ENCODE results near the gene WWTR1. TPM values are rescaled to one million over a fixed set of nuclear protein-coding genes. Genes with fewer than 3 reads are reported as not detected.

WWTR1 gene
- total and polyA plus RNA-seq, 8 donors = 15.4 to 116 (median 61.4) TPM

DNA sequence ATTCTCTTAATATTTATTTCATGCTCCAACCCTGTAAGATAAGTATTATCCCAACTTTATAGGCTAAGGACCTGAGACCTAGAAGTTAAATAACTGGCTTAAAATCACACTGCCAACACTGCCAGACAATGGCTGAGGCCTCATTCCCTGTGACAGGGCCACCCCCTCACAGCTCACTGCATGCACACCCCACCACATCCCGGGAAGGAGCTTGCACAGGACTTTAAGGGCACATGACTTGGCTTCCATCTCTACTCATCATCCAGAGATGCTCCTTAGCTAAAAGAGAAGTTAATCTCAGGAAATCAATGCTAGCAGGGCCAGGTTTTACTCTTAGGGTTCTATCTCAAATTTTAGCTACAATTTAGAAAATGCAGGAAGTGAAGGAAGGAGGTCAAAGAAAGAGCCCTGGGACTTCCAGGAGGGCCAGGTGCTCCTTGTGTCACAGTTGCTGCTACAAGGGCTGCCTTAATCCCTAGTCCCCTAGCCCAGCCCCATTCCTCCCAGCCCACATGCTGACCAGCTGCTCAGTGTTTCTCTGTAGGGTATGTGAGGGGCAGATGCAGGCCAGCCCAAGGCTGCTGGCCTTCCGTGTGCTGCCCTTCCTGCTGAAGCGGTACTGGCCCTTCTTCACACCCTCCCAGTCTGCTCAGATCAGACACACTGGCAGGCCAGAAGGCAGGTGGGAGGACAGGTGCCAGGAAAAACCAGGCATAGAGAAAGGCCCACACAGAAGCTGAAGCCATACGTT is 53.5 kb downstream of the WWTR1 start:
- TF ChIP-seq, protein P1, sequence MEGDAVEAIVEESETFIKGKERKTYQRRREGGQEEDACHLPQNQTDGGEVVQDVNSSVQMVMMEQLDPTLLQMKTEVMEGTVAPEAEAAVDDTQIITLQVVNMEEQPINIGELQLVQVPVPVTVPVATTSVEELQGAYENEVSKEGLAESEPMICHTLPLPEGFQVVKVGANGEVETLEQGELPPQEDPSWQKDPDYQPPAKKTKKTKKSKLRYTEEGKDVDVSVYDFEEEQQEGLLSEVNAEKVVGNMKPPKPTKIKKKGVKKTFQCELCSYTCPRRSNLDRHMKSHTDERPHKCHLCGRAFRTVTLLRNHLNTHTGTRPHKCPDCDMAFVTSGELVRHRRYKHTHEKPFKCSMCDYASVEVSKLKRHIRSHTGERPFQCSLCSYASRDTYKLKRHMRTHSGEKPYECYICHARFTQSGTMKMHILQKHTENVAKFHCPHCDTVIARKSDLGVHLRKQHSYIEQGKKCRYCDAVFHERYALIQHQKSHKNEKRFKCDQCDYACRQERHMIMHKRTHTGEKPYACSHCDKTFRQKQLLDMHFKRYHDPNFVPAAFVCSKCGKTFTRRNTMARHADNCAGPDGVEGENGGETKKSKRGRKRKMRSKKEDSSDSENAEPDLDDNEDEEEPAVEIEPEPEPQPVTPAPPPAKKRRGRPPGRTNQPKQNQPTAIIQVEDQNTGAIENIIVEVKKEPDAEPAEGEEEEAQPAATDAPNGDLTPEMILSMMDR (IDR thresholded peaks at IDR 0.05) = no peak
- TF ChIP-seq POLR2AphosphoS5 (IDR thresholded peaks at IDR 0.05) (no peak), EP300 (IDR thresholded peaks at IDR 0.05) (no peak), POLR2A (IDR thresholded peaks at IDR 0.05) (no peak)
- Histone ChIP-seq H3K4me3 (no peak overlapping the region), H3K27me3 (no peaks in the 10 kb centered on the region), H3K27ac (peak overlapping the region in 2 of 5 donors; percentile 1 to 25), H3K36me3 (peaks cover 0 to 6% (median 0%) of the 10 kb centered on the region in 4 donors), H3K4me1 (peaks cover 12 to 71% (median 41%) of the 10 kb centered on the region in 4 donors), H3K9me3 (no peaks in the 10 kb centered on the region)
- DNase-seq = no peak
- WGBS, 5 donors = 57 to 78% (median 75%) methylated on average over 4 of the region's 4 CpGs
- intact Hi-C loops (cut with DNase I; ENCODE audit: low total_unique reads) = no loop called here

DNA sequence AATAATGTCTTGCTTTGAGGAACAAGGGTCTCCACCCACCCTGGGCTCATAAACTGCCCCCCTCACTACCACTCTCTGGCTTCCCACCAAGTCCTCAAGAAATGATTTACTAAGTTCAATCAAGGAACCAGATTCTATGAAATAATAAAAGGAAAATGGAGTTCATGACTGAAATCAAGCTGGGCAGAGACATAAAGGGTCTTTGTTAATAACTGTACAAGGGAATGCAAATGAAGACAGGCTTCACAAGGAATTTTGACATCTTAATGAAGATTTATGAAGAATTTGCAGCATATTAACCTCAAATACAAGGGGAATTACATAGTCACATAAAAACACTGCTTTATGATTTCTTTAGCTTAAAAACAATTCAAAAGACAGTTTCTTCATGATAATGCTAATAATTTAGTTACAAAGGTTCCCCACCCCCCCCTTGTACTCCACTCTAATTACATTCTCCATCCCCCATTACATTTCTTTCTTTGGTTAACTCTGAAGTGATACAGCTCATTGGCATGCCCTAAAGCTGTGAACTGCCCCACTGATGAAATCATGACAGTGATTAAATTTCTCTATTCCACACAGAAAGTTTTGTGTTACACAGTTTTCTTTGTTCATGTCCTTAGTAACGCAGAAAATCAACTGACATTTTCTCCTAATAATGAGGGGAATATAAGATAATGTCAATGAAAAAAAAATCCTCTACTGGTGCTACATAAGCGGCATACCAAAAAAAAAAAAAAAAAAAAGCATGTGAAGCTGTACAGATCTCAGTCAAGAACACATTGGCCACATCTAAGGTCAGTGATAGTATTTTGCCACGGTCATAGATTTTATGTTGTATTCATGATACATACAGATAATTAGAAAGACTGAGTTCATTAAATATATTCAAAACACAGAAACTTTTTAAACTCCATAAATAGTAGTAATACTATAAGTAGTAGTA is 54.4 kb downstream of the WWTR1 start:
- Histone ChIP-seq H3K27me3 (no peaks in the 10 kb centered on the region), H3K27ac (peak overlapping the region in 1 of 5 donors; percentile 24), H3K9me3 (no peaks in the 10 kb centered on the region), H3K36me3 (peaks cover 0 to 6% (median 0%) of the 10 kb centered on the region in 4 donors), H3K4me3 (no peak overlapping the region), H3K4me1 (peaks cover 12 to 70% (median 41%) of the 10 kb centered on the region in 4 donors)
- intact Hi-C loops (cut with DNase I; ENCODE audit: low total_unique reads) = no loop called here
- TF ChIP-seq POLR2A (IDR thresholded peaks at IDR 0.05) = no peak
- TF ChIP-seq, protein P1 (IDR thresholded peaks at IDR 0.05) = no peak
- no peak for TF ChIP-seq EP300 (IDR thresholded peaks at IDR 0.05)
- TF ChIP-seq POLR2AphosphoS5 (IDR thresholded peaks at IDR 0.05) = no peak
- DNase-seq = peak in 1 of 2 donors; percentile 57
- WGBS, 5 donors = 65 to 89% (median 80%) methylated on average over 3 of the region's 3 CpGs

DNA sequence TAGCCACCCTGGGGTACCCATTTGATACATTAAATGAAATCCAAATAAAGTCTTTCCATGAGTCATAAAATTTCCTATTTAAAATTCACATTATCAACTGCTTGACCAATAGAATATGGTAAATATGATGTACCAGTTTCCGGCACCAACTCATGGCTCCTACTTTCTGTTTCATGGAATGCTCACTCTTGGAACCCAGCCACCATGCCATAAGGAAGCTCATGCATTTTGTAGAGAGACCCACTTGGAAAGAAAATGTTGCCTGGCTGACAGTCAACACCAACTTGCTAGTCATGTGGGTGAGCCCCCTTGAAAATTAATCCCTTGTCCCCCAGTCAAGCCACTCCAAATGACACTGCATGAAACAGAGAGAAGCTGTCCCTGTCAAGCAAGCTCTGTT is 57.2 kb downstream of the WWTR1 start:
- WGBS, 5 donors = 53 to 76% (median 63%) methylated on average over 1 of the region's 1 CpG
- peak overlapping the region in 1 of 5 donors; percentile 49 for H3K27ac ChIP-seq

More for the DNA sequence above, 57.2 kb downstream of the WWTR1 start:
- peaks cover 14 to 74% (median 46%) of the 10 kb centered on the region in 4 donors for H3K4me1 ChIP-seq
- intact Hi-C loops (cut with DNase I; ENCODE audit: low total_unique reads) = no loop called here
- no peaks in the 10 kb centered on the region for H3K9me3 ChIP-seq
- DNase-seq = peak; percentile 22 to 46
- TF ChIP-seq POLR2AphosphoS5 (IDR thresholded peaks at IDR 0.05) (no peak), POLR2A (IDR thresholded peaks at IDR 0.05) (no peak), EP300 (IDR thresholded peaks at IDR 0.05) (no peak)
- TF ChIP-seq, protein P1 (IDR thresholded peaks at IDR 0.05) = no peak
- no peak overlapping the region for H3K4me3 ChIP-seq
- no peaks in the 10 kb centered on the region for H3K27me3 ChIP-seq
- peaks cover 0 to 6% (median 0%) of the 10 kb centered on the region in 4 donors for H3K36me3 ChIP-seq
